Activated naive CD4-positive, alpha-beta T cell treated with anti-CD3 and anti-CD28 coated beads, Interleukin-2, amount 50 U/mL, for 16 hours (primary cell): Measurements from ENCODE around the gene OR13C5.
"Not testable (repeated sequence)": the region's sequence is repeated elsewhere in the genome, so short reads cannot be mapped to it uniquely, and the experiment has no call there.

Experiments
- DNase-seq: peaks from one replicate; pipeline ENCODE4 v3.0.0-alpha.2; 2020

The OR13C5 gene, protein sequence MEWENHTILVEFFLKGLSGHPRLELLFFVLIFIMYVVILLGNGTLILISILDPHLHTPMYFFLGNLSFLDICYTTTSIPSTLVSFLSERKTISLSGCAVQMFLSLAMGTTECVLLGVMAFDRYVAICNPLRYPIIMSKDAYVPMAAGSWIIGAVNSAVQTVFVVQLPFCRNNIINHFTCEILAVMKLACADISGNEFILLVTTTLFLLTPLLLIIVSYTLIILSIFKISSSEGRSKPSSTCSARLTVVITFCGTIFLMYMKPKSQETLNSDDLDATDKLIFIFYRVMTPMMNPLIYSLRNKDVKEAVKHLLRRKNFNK

DNA sequence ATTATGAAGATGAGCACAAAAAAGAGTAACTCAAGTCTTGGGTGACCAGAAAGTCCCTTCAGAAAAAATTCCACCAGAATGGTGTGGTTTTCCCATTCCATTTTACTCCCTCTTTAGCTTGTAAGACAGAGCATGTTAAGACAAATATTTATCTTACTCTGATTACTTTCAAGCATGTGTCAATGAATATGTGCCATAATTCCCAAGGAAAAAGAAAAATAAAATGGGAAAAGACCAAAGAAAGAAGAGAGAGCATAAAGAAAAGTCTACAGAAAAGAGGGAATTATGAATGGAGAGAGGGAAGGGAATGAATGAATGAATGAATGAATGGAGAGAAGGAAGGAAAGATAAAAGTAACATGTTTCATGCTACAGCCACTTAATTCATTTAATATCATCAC, at the start of gene OR13C5:
Gene OR13C5 (minus strand): TSS at position 101 of the 400 bp plus-strand sequence. CDS start 0 bp downstream, at position 101.
- DNase-seq, result not testable (repeated sequence)

DNA sequence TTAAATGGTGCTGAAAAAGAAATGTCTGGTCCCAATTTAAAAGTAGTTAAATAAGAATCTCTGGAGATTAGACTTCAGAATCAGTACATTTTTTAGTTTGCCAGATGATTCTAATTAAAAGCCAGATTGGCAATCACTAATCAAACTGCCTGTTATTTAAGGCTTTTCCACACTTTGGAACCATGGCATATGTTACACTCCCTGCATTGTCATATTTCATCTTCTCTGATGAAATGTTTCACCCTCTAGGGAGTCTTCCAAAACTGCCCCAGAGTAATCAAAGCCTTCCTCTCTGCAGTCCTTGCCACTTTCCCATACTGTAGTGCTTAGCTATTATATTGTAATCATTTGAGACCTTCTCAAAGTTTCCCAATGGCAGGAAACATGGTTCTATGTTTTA, 36.2 kb upstream of the OR13C5 start:
- DNase-seq, result no peak

DNA sequence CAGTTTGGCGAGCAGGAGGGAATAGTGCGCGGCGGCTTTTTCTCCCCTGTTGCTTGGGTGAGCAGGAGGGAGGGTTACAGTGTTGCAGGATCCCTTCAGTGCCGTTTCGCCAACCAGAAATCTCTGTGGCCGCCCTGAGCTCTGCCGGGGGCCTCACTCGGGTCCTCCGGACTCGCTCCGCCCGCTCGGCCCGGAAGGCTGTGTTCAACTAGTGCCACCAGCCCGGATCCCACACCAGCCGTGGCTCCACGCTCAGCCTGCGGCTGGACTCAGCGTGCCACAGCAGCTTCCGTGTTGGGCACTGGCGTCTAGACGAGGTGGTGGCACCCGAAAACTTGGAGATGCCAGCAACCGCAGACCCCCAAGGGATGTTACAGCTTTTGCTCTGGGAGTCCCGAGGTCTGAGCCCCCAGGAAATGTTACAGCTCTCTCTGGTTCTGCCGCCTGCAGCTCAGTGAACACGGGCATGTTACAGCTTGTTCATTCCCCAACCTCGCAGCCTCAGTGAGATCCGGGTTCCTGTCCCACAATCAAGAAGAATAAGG, 34.8 kb upstream of the OR13C5 start:
- no peak for DNase-seq

DNA sequence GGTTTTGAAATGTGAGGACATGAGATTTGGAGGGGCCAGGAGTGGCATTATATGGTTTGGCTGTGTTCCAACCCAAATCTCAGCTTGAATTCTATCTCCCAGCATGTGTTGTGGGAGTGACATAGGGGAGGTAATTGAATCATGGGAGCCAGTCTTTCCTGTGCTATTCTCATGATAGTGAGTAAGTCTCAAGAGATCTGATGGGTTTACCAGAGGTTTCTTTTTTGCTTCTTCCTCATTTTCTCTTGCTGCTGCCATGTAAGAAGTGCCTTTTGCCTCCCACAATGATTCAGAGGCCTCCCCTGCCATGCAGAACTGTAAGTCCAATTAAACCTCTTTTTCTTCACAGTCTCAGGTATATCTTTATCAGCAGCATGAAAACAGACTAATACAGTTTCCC, 26.8 kb upstream of the OR13C5 start:
- not testable (repeated sequence) for DNase-seq

DNA sequence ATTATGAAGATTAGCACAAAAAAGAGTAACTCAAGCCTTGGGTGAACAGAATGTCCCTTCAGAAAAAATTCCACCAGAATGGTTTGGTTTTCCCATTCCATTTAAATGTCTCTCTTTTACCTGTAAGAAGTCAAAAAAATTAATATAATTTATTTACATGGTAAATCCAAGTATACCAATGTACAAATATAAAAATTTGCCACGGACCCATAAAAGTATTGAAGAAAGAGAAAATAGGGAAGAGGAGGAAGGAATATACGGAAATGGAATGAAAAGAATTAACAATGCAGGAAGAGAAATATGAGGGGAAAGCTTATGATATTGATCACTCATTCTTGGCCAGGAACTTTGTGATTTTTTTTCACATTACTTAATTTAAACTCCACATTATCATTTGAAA, 18.9 kb upstream of the OR13C5 start, which contains the start of gene OR13C9:
Gene OR13C9 (minus strand): TSS at position 101 of the 400 bp plus-strand sequence. CDS start 0 bp downstream, at position 101.
- DNase-seq, result no peak

DNA sequence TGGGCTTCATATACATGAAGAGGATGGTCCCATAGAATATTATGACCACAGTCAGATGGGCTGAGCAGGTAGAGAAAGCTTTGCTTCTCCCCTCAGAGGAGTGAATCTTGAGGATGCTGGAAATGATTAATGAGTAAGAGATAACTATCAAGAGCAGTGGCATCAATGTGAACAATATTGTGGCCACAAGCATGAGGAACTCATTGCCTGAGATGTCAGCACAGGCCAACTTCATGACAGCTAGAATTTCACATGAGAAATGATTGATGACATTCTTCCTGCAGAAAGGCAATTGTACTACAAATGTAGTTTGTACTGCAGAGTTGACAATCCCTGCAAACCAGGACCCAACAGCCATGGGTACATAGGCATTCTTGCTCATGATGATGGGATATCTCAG, 18.2 kb upstream of the OR13C5 start:
- DNase-seq, result no peak

DNA sequence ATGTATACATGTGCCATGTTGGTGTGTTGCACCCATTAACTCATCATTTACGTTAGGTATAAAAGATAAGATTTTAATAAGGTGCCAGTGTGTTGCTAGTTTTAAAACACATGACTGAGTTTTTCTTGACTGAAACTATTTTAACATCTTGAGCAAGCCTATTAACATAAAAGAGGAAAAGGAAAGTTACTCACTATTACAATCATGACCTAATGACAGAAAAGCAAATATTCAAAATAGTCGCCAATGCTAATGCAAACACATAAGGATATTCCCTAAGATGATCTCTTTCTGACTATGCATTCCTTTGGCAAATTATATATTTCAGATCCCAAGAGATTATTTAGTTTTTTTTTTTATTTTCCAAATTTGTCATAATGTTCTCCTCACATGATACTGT, 12.0 kb upstream of the OR13C5 start:
- no peak for DNase-seq

DNA sequence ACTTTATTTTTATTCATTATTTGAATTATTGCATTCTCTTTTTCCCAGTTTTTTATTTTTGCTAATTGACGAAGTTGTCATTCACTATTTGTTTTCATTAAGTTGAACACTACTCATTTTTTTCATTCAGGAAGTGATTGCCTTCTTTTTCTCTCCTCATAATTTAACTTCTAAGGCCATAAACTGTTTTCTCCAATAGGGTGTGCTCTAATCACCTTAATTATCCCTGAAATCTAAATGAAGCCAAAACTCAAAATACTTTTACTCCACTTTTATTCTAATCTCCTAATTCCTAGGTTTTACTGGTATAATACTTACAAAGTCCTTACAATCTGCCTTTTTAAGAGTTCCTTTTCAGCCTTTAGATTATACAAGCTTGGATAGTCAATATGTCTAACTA, 9.1 kb upstream of the OR13C5 start:
- no peak for DNase-seq

DNA sequence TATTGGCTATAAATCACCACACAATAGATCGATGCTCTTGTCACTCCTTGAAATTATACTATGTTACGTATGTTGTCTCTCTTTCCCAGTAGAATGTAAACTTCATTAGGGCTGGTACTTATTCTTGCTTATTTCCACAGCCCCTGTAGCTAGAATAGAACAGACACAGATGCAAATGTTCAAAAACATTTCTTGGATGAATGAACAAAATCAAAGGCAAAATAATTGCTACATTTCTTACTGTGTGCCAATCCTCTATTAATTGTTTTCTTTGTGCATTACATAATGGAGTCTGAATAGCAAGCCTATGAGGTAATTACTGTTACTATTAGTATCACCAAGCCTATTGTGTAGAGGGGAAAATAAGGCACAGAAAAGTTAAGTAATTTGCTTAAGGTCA, 6.9 kb upstream of the OR13C5 start:
- no peak for DNase-seq

DNA sequence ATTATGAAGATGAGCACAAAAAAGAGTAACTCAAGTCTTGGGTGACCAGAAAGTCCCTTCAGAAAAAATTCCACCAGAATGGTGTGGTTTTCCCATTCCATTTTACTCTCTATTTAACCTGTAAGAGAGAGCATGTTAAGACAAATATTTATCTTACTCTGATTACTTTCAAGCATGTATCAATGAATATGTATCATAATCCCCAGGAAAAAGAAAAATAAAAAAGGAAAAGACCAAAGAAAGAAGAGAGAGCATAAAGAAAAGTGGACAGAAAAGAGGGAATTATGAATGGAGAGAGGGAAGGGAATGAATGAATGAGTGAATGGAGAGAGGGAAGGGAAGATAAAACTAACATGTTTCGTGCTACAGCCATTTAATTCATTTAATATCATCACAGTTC, 6.3 kb upstream of the OR13C5 start, which contains the start of gene OR13C2:
Gene OR13C2 (minus strand): TSS at position 101 of the 400 bp plus-strand sequence. CDS start 0 bp downstream, at position 101.
- not testable (repeated sequence) for DNase-seq

DNA sequence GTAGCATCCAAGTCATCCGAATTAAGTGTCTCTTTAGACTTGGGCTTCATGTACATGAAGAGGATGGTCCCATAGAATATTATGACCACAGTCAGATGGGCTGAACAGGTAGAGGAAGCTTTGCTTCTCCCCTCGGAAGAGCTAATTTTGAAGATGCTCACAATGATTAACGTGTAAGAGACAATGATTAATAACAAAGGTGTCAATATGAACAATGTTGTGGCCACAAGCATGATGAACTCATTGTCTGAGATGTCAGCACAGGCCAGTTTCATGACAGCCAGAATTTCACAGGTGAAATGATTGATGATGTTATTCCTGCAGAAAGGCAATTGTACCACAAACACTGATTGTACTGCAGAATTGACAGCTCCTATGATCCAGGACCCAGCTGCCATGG, 5.6 kb upstream of the OR13C5 start:
- no peak for DNase-seq

DNA sequence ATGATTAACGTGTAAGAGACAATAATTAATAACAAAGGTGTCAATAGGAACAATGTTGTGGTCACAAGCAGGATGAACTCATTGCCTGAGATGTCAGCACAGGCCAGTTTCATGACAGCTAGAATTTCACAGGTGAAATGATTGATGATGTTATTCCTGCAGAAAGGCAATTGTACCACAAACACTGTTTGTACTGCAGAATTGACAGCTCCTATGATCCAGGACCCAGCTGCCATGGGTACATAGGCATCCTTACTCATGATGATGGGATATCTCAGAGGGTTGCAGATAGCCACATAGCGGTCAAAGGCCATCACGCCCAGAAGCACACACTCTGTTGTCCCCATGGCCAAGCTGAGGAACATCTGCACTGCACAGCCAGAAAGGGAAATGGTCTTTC, 464 bp downstream of the OR13C5 start:
- DNase-seq, result not testable (repeated sequence)

DNA sequence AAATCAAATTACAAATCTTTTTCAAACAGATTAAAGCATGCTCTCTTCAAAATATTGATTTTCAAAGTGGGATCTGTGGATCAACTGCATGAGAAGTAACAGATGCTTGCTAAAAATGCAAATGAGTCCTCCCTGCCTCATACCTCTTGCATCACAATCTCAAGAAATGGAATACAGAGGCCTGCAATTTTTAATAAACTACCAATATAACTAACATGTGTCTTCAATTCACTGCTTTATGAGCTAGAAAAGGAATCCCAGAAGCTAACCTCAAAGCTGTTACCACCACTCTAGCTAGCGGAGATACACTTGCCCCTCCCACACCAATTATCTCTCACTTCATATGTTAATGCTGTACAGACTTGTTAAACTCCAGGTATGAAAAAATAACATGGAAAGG, 9.6 kb downstream of the OR13C5 start:
- no peak for DNase-seq

DNA sequence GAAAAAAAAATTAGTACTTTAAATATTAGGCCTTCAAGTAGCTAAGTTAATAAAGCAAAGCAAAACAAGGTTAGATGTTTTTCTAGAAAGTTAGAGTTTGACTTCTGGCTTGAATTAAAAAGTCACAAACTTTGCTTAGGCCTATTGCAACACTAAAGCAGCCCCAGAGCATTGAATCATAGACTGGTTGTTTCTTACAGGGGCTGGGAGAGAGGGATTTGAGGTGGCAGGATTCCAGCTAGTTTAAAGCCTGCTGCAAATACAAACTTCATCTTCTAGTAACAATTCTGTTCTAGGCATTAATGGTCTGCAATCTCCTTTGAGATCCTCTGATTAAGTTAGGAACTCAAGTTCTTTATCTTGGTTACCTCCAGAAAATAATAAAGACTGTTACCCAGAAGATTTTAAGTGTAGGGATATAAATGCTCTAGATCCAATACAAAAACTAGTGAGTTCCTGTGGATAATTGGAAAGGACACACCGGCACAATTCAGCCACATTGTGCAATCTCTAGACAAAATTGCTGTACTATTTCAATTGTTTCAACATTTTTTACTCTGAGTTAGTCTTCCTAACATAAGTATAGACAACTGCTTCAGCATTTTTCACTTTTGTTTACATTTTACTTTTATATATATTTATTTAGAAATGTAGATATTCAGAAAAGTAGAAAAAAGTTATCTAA, 12.6 kb downstream of the OR13C5 start:
- DNase-seq, result no peak

DNA sequence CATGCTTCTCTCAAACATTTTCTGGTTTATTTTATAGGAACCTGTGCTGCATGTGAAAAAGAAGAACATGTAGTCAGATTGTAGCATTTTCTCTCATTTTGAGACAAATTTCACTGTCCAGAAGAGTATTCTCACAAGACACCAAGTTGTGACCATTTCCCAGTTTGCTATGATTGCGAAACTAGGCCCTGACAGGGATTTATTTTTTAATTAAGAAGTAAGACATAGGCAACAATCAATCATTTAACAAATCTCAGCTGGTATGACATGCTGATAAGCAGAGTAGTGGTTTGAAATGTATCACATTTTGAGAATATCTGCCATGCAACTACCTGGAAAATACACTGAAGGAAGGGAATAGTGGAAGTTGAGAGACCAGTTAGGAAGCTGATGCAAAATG, 18.7 kb downstream of the OR13C5 start:
- no peak for DNase-seq

DNA sequence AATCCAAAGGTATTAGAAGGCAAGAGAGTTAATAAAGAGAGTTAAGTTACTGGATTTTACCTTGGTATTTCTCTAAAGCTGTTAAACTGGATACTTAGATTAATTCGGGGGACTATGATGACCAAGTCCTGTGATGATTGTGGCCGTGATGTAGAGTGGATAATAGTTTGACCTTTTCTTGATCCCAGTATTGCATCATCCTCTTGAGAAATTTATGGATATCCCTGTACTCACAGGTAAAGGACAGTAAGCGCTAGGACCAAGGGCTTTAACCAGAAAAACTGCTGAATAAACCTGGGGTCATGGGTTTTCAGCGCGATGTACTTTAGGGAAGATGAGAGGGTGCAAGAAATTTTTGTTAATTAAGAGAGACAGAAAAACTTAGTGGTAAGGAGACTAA, 21.9 kb downstream of the OR13C5 start:
- DNase-seq, result no peak

DNA sequence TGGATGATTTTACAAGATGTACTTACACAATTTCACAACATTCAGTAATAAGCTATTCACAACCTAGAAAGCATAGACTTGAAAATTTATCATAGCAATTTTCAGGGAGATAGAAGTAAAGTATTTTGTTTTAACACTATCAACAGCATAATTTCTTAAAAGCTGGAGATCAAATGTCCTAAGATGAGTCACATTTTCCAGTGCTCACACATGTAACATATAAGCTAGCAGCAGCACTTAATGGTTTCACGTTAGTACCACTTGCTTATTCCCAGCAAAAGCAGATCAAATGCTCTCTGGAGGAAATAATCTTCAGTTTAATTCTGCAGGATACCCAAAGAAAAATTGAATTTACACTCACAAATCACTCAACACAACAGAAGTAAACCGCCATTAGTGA, 23.8 kb downstream of the OR13C5 start:
- DNase-seq, result no peak

DNA sequence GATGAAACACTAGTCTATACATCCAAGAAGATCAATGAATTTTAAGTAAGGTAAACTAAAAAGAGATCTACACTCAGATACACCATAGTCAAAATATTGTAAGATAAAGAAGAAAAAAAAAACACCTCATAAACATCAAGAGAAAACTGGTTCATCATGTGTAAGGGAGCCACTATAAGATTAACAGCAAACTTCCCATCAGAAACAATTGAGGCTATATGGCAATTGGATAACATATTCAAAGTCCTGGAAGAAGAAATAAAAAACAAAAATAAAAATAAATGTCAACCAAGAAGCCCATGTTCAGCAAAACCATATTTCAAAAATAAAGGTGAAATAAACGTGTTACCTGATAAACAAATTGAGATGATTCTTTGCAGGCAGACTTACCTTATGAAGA, 26.6 kb downstream of the OR13C5 start:
- DNase-seq, result no peak

DNA sequence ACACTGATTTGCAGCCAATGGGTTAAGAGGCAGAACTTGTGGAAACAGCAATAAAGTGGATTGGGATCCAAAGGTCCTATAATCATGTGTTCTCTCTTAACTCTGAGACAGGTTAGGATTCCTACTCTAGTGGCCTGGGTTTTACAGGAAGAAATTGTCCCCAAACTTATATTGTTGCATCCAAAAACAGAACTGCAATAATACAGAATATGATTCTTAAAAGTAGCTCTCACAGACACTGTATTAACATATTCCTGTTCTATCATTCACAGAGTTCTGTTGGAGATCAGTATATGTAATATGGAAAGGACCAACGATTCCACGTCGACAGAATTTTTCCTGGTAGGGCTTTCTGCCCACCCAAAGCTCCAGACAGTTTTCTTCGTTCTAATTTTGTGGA, 30.3 kb downstream of the OR13C5 start, which contains the start of gene OR13C8:
Gene OR13C8 (plus strand): TSS at position 301 of the 400 bp plus-strand sequence. CDS start 0 bp downstream, at position 301.
- DNase-seq, result no peak

DNA sequence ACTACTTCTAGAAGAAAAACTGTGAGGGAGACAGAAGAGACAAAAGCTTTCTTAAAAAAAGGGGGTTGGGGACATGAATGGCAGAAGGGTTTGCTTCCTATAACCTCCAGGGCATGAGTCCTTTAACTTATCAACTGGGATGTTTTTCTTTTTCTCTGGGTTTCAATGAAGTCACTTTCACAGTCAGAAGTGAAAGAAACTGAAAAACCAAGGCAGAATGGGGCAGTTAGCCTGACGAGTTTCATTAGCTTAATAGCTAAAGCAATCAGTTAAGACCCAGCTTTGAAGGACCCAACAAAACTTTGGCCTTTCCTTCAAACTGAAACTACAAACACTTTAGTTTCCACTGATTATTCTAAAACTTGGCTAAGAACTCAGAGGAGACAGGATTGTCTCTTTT, 34.9 kb downstream of the OR13C5 start:
- no peak for DNase-seq

DNA sequence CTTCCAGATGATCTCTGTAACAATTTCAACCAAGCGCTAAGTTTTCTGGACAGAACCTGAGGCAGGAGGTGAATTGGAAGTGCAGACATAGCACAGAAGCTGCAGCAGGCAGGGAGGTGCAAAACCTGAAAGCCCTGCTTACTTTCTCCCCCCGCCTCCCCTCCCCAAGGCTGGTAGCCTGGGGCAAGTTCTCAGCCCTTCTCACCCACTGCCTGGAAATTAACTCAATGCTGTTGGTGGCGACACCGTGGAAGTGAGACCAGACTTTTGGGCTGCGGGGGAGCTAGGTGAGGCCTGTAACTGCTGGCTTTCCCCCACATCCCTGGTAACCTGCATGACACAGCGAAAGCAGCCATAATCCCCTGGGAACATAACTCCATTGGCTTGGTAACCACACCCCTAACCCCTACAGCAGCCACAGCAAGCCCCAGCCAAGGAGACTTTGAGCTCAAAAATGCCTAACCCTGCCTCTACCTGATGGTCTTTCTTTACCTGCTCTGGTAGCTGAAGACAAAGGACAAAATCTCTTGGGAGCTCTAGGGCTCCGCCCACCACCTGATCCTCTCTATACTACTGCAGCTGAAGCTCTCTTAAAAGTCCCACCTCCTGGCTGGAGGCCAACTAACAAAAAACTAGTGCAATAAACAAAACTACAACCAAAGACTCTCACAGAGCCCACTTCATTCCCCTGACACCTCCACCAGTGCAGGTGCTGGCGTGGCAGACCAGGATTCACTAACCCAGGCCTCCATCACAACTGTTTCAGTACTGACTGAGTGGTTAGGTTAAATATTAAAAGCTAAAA, 42.2 kb downstream of the OR13C5 start:
- no peak for DNase-seq

DNA sequence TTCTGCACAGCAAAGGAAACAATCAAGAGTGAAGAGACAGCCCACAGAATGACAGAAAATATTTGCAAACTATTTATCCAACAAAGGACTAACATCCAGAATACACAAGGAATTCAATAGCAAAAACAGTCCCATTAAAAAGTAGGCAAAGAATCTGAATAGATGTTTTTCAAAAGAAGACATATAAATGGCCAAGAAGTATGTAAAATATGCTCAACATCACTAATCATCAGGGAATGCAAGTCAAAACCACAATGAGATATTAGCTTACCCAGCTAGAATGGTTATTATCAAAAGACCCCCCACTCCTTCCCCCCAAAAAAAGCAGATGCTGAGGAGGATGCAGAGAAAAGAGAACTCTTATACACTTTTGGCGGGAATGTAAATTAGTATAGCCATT, 43.7 kb downstream of the OR13C5 start:
- no peak for DNase-seq

DNA sequence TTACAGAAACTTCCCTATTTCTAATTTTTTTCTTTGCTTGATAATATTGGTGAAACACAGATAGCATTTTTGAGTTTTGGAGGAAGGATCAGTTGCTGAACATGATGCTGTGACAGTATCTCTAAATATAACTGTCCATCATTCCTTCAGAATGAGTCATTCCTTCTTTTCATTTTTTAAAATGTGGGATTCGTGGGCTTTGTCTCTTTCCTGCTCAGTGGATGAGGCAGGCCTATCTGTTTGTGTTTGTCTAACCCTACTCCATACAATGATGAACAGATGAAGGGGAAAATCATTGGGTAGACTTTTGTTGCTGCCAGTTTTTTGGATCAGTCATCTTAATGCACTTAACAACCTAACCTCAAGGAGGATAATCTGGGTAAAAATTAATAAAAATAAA, 46.0 kb downstream of the OR13C5 start:
- no peak for DNase-seq
